Omental fat pad (tissue), 4 donors: ENCODE measurements around the gene BLOC1S4. TPM values are rescaled to one million over a fixed set of nuclear protein-coding genes. Genes with fewer than 3 reads are reported as not detected.

Experiments
- ATAC-seq: fragments of 150-250 bp; one replicate; pipeline ENCODE4 v1.9.1; 2016; ENCODE audit warnings: mild to moderate bottlenecking, moderate library complexity; ENCODE audit not compliant: low FRiP score
- DNase-seq: peaks from one replicate; pipeline ENCODE4 v3.0.0-alpha.2; 2019; ENCODE audit warnings: low spot score
- total RNA-seq, 4 donors: library from RNA; depleted of rRNA; stranded (reverse); fragments of >200 nt; gene quantifications; one replicate each; pipeline ENCODE4 v1.1.0, GENCODE V29; 2016
- TF ChIP-seq, protein P1 (sequence below), 3 donors: fragments of 450-650 bp; IDR thresholded peaks; one replicate each; pipeline ENCODE4 v1.5.1; 2016 to 2017; ENCODE audit warnings: antibody characterized with exemption in 3 of 3, mild to moderate bottlenecking in 3 of 3, moderate library complexity in 2 of 3

BLOC1S4 gene
- total RNA-seq, 4 donors from 2014 or later: 12.3 to 23.3 (median 13.9) TPM

DNA sequence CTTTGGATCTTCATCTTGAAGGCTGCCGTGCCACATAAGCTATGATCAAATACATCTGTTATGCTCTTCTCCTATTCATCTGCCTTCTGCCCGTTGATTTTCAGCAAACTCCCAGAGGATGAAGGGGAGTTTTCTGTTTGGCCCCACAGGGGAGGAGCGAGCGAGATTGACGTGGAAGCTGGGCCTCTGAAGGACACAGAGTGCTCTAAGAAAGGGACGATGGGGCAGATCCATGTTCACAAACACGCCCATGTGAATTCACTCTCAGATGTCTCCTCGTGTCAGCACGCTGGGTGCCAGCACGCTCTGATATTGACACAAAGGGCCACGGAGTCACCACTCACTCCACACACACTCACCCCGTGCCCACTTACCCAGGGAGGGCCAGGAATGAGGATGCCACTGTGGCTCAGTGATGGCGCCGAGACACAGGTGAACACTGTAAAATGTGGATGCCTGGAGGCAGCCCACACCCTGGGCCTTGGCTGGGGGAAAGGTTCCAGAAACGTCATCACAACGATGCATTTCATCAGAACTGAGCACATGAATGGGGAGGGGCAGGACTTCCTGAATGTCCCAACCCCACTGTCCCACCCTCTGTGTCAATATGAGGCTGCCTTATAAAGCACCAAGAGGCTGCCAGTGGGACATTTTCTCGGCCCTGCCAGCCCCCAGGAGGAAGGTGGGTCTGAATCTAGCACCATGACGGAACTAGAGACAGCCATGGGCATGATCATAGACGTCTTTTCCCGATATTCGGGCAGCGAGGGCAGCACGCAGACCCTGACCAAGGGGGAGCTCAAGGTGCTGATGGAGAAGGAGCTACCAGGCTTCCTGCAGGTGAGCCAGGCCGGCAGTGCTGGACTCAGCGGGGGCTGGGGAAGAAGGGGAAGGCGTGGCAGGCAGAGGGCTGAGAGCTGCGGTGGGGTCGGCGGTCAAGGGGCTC lies 22.5 kb upstream of the BLOC1S4 start, which contains the start of gene S100P:
TSS of gene S100P (plus strand) at position 648 of the 946 bp plus-strand sequence. CDS start at position 703, 55 bp downstream.
- TF ChIP-seq, protein P1, sequence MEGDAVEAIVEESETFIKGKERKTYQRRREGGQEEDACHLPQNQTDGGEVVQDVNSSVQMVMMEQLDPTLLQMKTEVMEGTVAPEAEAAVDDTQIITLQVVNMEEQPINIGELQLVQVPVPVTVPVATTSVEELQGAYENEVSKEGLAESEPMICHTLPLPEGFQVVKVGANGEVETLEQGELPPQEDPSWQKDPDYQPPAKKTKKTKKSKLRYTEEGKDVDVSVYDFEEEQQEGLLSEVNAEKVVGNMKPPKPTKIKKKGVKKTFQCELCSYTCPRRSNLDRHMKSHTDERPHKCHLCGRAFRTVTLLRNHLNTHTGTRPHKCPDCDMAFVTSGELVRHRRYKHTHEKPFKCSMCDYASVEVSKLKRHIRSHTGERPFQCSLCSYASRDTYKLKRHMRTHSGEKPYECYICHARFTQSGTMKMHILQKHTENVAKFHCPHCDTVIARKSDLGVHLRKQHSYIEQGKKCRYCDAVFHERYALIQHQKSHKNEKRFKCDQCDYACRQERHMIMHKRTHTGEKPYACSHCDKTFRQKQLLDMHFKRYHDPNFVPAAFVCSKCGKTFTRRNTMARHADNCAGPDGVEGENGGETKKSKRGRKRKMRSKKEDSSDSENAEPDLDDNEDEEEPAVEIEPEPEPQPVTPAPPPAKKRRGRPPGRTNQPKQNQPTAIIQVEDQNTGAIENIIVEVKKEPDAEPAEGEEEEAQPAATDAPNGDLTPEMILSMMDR (IDR thresholded peaks at IDR 0.05): no peak
- DNase-seq (no peak), ATAC-seq (no peak)

DNA sequence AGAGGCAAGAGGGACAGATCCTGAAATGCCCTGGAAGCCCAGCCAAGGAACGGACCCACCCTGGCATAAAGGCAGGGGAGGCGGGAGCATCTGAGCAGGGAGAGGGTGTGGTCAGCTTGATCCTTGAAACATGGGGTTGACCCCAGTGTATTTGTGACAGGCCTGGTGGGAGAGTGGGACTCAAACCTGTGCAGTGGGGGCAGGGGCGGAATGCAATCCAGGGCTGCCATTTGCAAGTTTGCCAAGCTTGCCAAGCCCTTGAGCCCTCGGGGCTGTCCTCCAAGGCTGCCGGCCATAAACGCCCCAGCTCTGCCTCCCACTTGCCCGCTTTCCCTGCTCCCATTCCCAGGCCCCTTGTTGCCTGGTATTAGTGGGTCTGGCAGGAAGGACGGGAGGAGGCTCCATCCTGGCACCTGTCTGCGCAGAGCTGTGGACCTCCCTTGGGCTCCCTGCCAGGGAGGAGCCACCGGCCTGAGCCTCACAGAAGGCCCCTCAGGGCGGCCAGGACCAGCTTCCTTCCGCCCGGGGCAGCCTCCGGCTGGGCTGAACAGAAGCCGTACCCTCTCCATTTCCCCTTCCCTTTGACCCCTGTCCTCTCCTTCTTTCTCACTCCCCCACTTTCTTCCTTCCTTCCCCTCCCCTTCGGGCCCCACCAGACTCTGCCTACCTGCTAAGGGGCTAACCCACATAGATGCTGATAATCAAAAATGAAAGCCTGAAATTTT lies 21.6 kb upstream of the BLOC1S4 start:
- DNase-seq (no peak), ATAC-seq (no peak)
- TF ChIP-seq, protein P1 (IDR thresholded peaks at IDR 0.05): no peak

DNA sequence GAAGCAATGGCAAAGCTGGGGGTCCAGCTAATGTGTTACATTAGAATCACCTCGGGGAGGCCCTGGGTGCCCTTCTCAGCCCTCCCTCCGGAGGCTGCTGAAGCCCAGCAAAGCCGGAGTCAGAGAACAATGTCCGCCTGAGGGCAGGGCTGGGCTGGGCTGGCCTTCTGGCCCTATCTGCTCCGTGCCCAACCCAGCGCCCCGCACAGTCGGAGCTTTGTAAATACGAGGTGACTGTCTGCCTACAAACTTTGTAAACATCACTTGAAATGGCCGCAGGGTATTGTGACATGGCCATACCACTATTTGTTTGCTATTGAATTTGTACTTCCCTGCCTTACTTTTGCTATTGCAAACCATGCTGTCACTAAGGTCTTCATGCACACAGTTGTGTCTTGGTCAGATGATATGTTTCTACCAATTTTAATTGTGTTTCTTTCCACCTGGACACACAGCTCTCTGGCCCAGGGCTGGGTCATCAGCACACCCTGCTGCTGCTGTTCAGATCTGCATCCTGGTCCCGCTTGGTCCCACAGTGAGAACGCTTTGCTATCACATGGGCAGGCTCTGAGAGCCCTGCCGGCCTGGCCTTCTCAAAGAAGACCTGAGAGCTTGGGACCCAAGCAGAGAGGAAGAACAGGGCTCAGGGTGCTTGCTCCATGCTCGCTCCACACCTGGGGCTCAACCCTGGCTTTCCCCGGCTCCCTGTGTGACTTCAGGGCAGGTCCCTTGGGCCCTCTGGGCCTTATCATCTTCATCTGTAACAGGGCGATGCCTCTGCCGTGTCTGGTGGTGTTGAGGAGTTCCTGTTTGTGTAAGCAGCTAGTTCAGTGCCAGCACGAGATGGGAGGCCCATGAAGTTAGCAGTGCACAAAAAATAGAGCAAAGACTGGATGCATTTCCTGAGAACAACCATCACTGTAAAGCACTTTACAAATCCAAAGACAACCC lies 20.0 kb upstream of the BLOC1S4 start:
- no peak for DNase-seq
- TF ChIP-seq, protein P1 (IDR thresholded peaks at IDR 0.05): no peak
- no peak for ATAC-seq

DNA sequence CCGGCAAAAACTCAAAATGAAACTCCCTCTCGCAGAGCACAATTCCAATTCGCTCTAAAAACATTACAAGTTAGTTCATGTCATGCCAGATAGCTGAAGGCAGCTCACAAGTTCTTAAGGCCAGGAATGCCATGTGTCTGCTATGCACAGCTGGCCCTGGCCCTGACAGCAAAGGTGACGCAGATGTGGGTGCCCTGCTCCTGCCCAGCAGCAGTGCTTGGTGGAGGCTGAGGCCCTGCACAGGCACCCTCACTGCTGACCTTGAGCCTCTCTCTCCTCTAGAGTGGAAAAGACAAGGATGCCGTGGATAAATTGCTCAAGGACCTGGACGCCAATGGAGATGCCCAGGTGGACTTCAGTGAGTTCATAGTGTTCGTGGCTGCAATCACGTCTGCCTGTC lies 19.4 kb upstream of the BLOC1S4 start:
- ATAC-seq (no peak), DNase-seq (no peak)
- TF ChIP-seq, protein P1 (IDR thresholded peaks at IDR 0.05): no peak

DNA sequence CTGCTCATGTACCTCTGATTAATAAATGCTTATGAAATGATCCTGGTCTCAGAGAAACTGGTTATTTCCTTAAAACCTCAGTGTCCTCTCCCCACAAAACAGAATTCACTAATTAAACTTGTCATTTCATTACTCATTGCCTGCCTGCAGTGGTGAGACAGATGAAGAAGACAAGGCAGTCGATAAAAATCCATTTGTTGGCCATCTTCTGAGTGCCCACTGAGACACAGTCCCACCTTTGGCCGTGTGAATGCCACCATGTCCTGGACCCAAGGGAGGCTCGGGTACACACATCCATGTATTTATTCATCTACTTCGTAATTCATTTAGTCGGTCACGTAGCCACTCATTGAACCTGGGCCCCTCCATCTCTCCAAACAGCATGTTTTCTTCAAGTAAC lies 18.8 kb upstream of the BLOC1S4 start:
- ATAC-seq (no peak), DNase-seq (no peak)
- TF ChIP-seq, protein P1 (IDR thresholded peaks at IDR 0.05): no peak

DNA sequence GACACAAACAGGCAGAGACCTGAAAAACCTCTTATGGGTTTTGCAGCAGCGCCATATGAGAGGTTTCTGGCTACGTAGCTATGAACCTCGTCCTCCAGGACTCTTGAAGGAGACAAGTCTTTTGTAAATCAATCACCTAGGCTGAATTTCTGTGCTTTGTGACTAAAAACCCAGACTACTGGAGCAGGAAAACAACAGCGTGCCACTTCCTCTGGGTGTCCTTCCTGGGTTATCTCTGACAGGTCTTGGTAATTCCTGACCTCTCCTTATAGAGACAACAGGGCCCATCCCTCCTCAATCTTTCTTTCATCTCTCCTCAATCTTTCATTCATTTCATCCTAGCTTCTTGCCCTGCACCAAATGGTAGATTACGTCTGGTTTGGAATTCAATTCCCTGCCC lies 16.6 kb upstream of the BLOC1S4 start:
- ATAC-seq (no peak), DNase-seq (no peak)
- TF ChIP-seq, protein P1 (IDR thresholded peaks at IDR 0.05): no peak
